ENCODE measurements around the gene NSG2.

DNA sequence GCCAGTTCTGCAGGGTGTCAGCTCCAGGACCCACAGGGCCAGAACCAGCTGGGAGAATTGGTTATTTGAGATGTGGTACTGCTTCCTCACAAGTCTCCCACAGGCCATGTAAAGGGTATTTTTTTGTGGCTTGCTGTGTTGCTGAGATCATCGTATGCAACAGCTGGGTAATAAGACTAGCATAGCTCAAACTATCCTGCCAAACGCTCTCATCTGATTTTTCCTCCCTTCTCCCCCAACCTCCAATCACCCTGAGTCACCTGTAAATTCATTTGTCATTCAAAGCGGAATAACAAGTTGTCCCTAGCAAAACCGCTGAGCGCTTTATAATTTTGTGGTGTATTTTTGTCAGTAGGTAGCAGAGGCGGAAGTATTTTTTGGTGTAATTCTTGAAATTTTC lies 63.2 kb downstream of the NSG2 start:
- TF ChIP-seq POLR2AphosphoS5 (IDR thresholded peaks at IDR 0.05) (no peak), POLR2A (IDR thresholded peaks at IDR 0.05) (no peak), EP300 (IDR thresholded peaks at IDR 0.05) (no peak)
- TF ChIP-seq, protein P1, sequence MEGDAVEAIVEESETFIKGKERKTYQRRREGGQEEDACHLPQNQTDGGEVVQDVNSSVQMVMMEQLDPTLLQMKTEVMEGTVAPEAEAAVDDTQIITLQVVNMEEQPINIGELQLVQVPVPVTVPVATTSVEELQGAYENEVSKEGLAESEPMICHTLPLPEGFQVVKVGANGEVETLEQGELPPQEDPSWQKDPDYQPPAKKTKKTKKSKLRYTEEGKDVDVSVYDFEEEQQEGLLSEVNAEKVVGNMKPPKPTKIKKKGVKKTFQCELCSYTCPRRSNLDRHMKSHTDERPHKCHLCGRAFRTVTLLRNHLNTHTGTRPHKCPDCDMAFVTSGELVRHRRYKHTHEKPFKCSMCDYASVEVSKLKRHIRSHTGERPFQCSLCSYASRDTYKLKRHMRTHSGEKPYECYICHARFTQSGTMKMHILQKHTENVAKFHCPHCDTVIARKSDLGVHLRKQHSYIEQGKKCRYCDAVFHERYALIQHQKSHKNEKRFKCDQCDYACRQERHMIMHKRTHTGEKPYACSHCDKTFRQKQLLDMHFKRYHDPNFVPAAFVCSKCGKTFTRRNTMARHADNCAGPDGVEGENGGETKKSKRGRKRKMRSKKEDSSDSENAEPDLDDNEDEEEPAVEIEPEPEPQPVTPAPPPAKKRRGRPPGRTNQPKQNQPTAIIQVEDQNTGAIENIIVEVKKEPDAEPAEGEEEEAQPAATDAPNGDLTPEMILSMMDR (IDR thresholded peaks at IDR 0.05), result no peak

Measured in stomach (tissue), 4 donors.